Endothelial cell of umbilical vein (primary cell): Measurements from ENCODE around the gene ZBTB25. TPM values are rescaled to one million over a fixed set of nuclear protein-coding genes. Genes with fewer than 3 reads are reported as not detected.

Experiments
- BruUV-seq: library from RNA; stranded (reverse); fragments of 400-500 nt; replicated peaks from 2 replicates; lab custom pipeline; 2021; lab: Mats Ljungman, UMichigan
- CTCF ChIA-PET: fragments of 300-600, 350-600 bp; sonication (Branson Sonifier 250); formaldehyde crosslinking; loops from one replicate; lab custom pipeline; 2021; ENCODE audit warnings: antibody characterized with exemption, inconsistent platforms; lab: Charles Lee
- POLR2A ChIA-PET: fragments of 300-600, 350-600 bp; sonication (Branson Sonifier 250); formaldehyde crosslinking; loops from one replicate; lab custom pipeline; 2021; ENCODE audit warnings: antibody characterized with exemption, inconsistent platforms; lab: Charles Lee
- DNase-seq: peaks from one replicate; pipeline ENCODE4 v3.0.0-alpha.2; 2011; ENCODE audit warnings: low read depth, low spot score
- FAIRE-seq: peaks from 2 replicates; lab custom pipeline; 2011; peaks lifted over from hg19 to GRCh38; lab: Jason Lieb, UNC
- H2AFZ ChIP-seq: 2 replicates; pipeline ENCODE4 v1.6.0; 2012; ENCODE audit warnings: low read depth, low read length, control low read depth, inconsistent platforms
- H3K27ac ChIP-seq: 2 replicates; pipeline ENCODE4 v1.5.1; 2011; ENCODE audit warnings: low read depth, mild to moderate bottlenecking, control low read depth, low read length, moderate library complexity; ENCODE audit not compliant: insufficient read depth
- H3K27me3 ChIP-seq, 2 experiments: 2 replicates each; pipeline versions ENCODE4 v1.6.0 to v1.6.1; 2011; ENCODE audit warnings: low read length in 2 of 2, mixed read lengths in 1 of 2; ENCODE audit not compliant: control insufficient read depth in 2 of 2, insufficient read depth in 2 of 2
- H3K36me3 ChIP-seq, 2 experiments: 2 replicates in 1 of 2; 3 replicates in 1 of 2; pipeline ENCODE4 v1.5.1; 2011; ENCODE audit warnings: low read length in 2 of 2, mild to moderate bottlenecking in 1 of 2, moderate library complexity in 1 of 2; ENCODE audit not compliant: control insufficient read depth in 2 of 2, insufficient read depth in 2 of 2; ENCODE audit errors: extremely low read depth in 1 of 2
- H3K4me1 ChIP-seq: 3 replicates; pipeline ENCODE4 v1.5.1; 2011; ENCODE audit warnings: mild to moderate bottlenecking, low read length; ENCODE audit not compliant: control insufficient read depth, insufficient read depth; ENCODE audit errors: extremely low read depth
- H3K4me2 ChIP-seq: 2 replicates; pipeline ENCODE4 v1.6.1; 2011; ENCODE audit warnings: low read length, control low read depth, mixed read lengths; ENCODE audit not compliant: insufficient read depth
- H3K4me3 ChIP-seq, 3 experiments: fragments of 200-600 bp in 1 of 3; sonication (generic), shearing (Covaris generic) in 1 of 3; replicated peaks in 1 of 3; 2 replicates each; pipeline ENCODE4 v1.5.1; 2011 to 2016; ENCODE audit warnings: control low read depth in 3 of 3, low read length in 3 of 3, mild to moderate bottlenecking in 2 of 3, inconsistent platforms in 1 of 3, low read depth in 1 of 3, moderate library complexity in 1 of 3; ENCODE audit not compliant: insufficient read depth in 1 of 3
- H3K79me2 ChIP-seq: 2 replicates; pipeline ENCODE4 v1.6.0; 2012; ENCODE audit warnings: low read length, inconsistent platforms; ENCODE audit not compliant: control insufficient read depth, insufficient read depth
- H3K9ac ChIP-seq: replicated peaks from 2 replicates; pipeline ENCODE3; 2011; ENCODE audit warnings: low read length, control low read depth; ENCODE audit not compliant: insufficient read depth; ENCODE audit errors: extremely low read depth
- H3K9me1 ChIP-seq: replicated peaks from 3 replicates; pipeline ENCODE4 v1.6.0; 2011; ENCODE audit warnings: mild to moderate bottlenecking, low read length; ENCODE audit not compliant: control insufficient read depth, insufficient read depth; ENCODE audit errors: extremely low read depth
- H3K9me3 ChIP-seq: replicated peaks from 2 replicates; pipeline ENCODE4 v1.5.1; 2012; ENCODE audit warnings: low read length, inconsistent platforms; ENCODE audit not compliant: control insufficient read depth, insufficient read depth
- H4K20me1 ChIP-seq: replicated peaks from 2 replicates; pipeline ENCODE3; 2011; ENCODE audit warnings: mild to moderate bottlenecking, low read length; ENCODE audit not compliant: control insufficient read depth, insufficient read depth; ENCODE audit errors: extremely low read depth
- EZH2 ChIP-seq: IDR thresholded peaks from 2 replicates; pipeline ENCODE4 v1.6.1; 2012; ENCODE audit warnings: borderline replicate concordance, low read depth, mild to moderate bottlenecking, moderate library complexity, low read length, inconsistent platforms; ENCODE audit not compliant: severe bottlenecking
- GATA2 ChIP-seq: IDR thresholded peaks from 2 replicates; pipeline ENCODE4 v1.7.0; 2011; ENCODE audit warnings: low read depth, mild to moderate bottlenecking, moderate library complexity, mixed read lengths, low read length; ENCODE audit not compliant: insufficient read length, insufficient read depth
- JUN ChIP-seq: IDR thresholded peaks from 2 replicates; pipeline ENCODE4 v1.6.1; 2011; ENCODE audit warnings: borderline replicate concordance, low read depth; ENCODE audit not compliant: insufficient read length, insufficient read depth
- POLR2A ChIP-seq: IDR thresholded peaks from 2 replicates; pipeline ENCODE4 v1.6.1; 2012; ENCODE audit warnings: low read depth, mild to moderate bottlenecking, control low read depth, low read length
- dilution Hi-C: fragments of 300-500 bp; cut with MboI; formaldehyde crosslinking; loops from one replicate; pipeline ENCODE4 v1.15.0; 2019; ENCODE audit warnings: low sequenced_read_pairs; ENCODE audit not compliant: extremely low pct_ligation_motif_present
- intact Hi-C: fragments of 100-400 bp; cut with micrococcal nuclease; formaldehyde crosslinking; loops from one replicate; pipeline ENCODE4 v1.10.0; 2022
- polyA plus RNA-seq, 4 experiments: library from polyadenylated mRNA; depleted of rRNA in 3 of 4; stranded (reverse) in 3 of 4; unstranded in 1 of 4; fragments of >200 nt; gene quantifications; 2 replicates each; pipeline versions ENCODE4 v1.2.1 to v1.2.3, GENCODE V29; 2011 to 2012; ENCODE audit warnings: missing spikeins in 1 of 4
- total RNA-seq: library from RNA; stranded (reverse); gene quantifications from 2 replicates; pipeline ENCODE4 v1.2.3, GENCODE V29; 2021
- TF ChIP-seq, protein P1 (sequence below), 2 donors: IDR thresholded peaks; 1 replicate in 1 of 2; 2 replicates in 1 of 2; pipeline ENCODE4 v1.5.1; 2011; ENCODE audit warnings: low read length in 2 of 2, mild to moderate bottlenecking in 2 of 2, moderate library complexity in 2 of 2, control low read depth in 1 of 2, inconsistent platforms in 1 of 2, low read depth in 1 of 2; ENCODE audit not compliant: insufficient read depth in 1 of 2; ENCODE audit errors: extremely low read depth in 1 of 2

Gene ZBTB25
- total and polyA plus RNA-seq, 2 donors (not counting 3 experiments of a cell fraction or from before 2014, with no cell fraction given), result 3.2 to 7.7 TPM

- Histone ChIP-seq H2AFZ (no peak overlapping the region), H3K27ac (no peak overlapping the region), H4K20me1 (no peaks in the 10 kb centered on the region), H3K9me3 (no peaks in the 10 kb centered on the region), H3K4me2 (no peak overlapping the region), H3K4me3 (no peak overlapping the region), H3K36me3 (peaks cover 0 to 5% of the 10 kb centered on the region in 2 experiments), H3K79me2 (no peaks in the 10 kb centered on the region), H3K9me1 (no peaks in the 10 kb centered on the region), H3K9ac (no peak overlapping the region), H3K27me3 (no peaks in the 10 kb centered on the region), H3K4me1 (no peaks in the 10 kb centered on the region)
- POLR2A ChIA-PET, result no interaction called here
- CTCF ChIA-PET, result interaction anchor here (1.3 to 2.5 kb wide), 2 partner anchors 10 to 59 kb away, joined by 3 to 11 read pairs; no protein-coding TSS in a partner anchor
- no peak for TF ChIP-seq EZH2
- no peak for TF ChIP-seq JUN
- TF ChIP-seq GATA2, result no peak
- no TSS peak for BruUV-seq
- FAIRE-seq (no peak), DNase-seq (no peak)
- intact Hi-C loops, result no loop called here
- dilution Hi-C loops, result no loop called here
These were observed 15.0 kb downstream of the ZBTB25 start for GRCh38 chr14:64488590-64489099.

DNA sequence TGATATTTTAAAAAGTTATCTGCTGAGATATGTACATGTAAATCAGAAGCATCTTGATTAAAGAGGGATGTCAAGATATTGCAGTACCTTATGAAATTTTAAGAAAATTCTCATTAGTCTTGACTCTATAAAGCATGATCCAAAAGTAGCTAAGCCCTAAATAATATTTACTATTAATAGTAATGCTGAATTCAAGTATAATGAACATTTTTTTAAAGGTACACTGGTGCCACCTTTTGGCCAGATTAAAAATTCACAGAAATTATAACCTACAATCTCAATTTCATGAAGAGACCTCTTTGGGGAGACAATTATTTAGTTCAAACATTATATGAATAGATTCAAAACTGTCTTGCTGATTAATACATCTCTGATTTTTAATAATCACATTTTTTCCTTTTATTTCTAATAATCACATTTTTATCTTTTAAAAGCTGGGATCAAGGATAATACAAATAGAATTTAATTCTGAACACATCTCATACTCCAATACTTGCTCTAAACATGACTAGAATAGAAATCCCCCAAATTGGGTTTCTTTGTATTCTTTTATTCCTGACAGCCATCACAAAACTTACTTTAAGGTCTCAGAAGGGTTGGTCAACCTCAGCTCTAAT is 24.9 kb downstream of the ZBTB25 start:
- CTCF ChIA-PET, result interaction anchor here (0.5 to 7.7 kb wide), 28 partner anchors 9 to 845 kb away, joined by 3 to 123 read pairs (median 5); partner anchors contain the start of genes AKAP5, MTHFD1 and ZBTB1
- no TSS peak for BruUV-seq
- no peak for TF ChIP-seq POLR2A
- TF ChIP-seq, protein P1, sequence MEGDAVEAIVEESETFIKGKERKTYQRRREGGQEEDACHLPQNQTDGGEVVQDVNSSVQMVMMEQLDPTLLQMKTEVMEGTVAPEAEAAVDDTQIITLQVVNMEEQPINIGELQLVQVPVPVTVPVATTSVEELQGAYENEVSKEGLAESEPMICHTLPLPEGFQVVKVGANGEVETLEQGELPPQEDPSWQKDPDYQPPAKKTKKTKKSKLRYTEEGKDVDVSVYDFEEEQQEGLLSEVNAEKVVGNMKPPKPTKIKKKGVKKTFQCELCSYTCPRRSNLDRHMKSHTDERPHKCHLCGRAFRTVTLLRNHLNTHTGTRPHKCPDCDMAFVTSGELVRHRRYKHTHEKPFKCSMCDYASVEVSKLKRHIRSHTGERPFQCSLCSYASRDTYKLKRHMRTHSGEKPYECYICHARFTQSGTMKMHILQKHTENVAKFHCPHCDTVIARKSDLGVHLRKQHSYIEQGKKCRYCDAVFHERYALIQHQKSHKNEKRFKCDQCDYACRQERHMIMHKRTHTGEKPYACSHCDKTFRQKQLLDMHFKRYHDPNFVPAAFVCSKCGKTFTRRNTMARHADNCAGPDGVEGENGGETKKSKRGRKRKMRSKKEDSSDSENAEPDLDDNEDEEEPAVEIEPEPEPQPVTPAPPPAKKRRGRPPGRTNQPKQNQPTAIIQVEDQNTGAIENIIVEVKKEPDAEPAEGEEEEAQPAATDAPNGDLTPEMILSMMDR (IDR thresholded peaks at IDR 0.05; ENCODE audit: extremely low read depth in 1 of 2, insufficient read depth in 1 of 2, low read depth in 1 of 2, low read length in 2 of 2), result peak; percentile 9 to 23
- Histone ChIP-seq H4K20me1 (no peaks in the 10 kb centered on the region), H3K4me1 (no peaks in the 10 kb centered on the region), H3K9ac (no peak overlapping the region), H3K27me3 (no peaks in the 10 kb centered on the region), H3K9me1 (no peaks in the 10 kb centered on the region), H2AFZ (no peak overlapping the region), H3K79me2 (no peaks in the 10 kb centered on the region), H3K9me3 (no peaks in the 10 kb centered on the region), H3K27ac (no peak overlapping the region), H3K36me3 (no peaks in the 10 kb centered on the region), H3K4me3 (no peak overlapping the region), H3K4me2 (no peak overlapping the region)
- FAIRE-seq, result peak; percentile 18
- peak; percentile 60 for DNase-seq
- POLR2A ChIA-PET, result no interaction called here
- intact Hi-C loops (loop anchor here (1.0 to 5.0 kb wide), 3 partner anchors 48 to 681 kb away; no protein-coding TSS in a partner anchor), dilution Hi-C loops (no loop called here)
